HFFc6 (cell line): ENCODE results near the gene CCR5. TPM values are rescaled to one million over a fixed set of nuclear protein-coding genes. Genes with fewer than 3 reads are reported as not detected.

Experiments used
- DNase-seq: peaks from one replicate; pipeline ENCODE4 v3.0.0-alpha.2; 2018
- H3K27ac Mint-ChIP-seq: 2 replicates; pipeline ENCODE4 v1.8.0; 2020; ENCODE audit warnings: mild to moderate bottlenecking, mixed read lengths
- H3K27me3 Mint-ChIP-seq: 2 replicates; pipeline ENCODE4 v1.8.0; 2021; ENCODE audit warnings: mild to moderate bottlenecking, moderate library complexity, mixed read lengths; ENCODE audit not compliant: insufficient read depth
- H3K36me3 Mint-ChIP-seq: 2 replicates; pipeline ENCODE4 v1.8.0; 2021; ENCODE audit warnings: low read depth, mixed read lengths
- H3K4me1 Mint-ChIP-seq: 2 replicates; pipeline ENCODE4 v1.8.0; 2020; ENCODE audit warnings: low read depth, mixed read lengths
- H3K4me3 Mint-ChIP-seq: 2 replicates; pipeline ENCODE4 v1.8.0; 2020; ENCODE audit warnings: mild to moderate bottlenecking, moderate library complexity, mixed read lengths
- H3K9me3 Mint-ChIP-seq: 2 replicates; pipeline ENCODE4 v1.8.0; 2020; ENCODE audit warnings: mild to moderate bottlenecking, mixed read lengths
- total RNA-seq, 6 experiments: library from RNA; stranded (reverse); fragmentation: NEBNext Ultra II Directional; extraction: Animal tissue kit (Norgen Biotek cat#: 25700); gene quantifications; 2 replicates in 1 of 6; 3 replicates in 5 of 6; pipeline ENCODE4 v1.2.3, GENCODE V29; 2021
- TF ChIP-seq, protein P1 (sequence below): fragments of 200-600 bp; sonication (generic); IDR thresholded peaks from 2 replicates; pipeline ENCODE4 v1.5.0; 2021; ENCODE audit warnings: antibody characterized with exemption, mild to moderate bottlenecking

CCR5 gene
- total RNA-seq, 6 experiments from 2014 or later: not detected

DNA sequence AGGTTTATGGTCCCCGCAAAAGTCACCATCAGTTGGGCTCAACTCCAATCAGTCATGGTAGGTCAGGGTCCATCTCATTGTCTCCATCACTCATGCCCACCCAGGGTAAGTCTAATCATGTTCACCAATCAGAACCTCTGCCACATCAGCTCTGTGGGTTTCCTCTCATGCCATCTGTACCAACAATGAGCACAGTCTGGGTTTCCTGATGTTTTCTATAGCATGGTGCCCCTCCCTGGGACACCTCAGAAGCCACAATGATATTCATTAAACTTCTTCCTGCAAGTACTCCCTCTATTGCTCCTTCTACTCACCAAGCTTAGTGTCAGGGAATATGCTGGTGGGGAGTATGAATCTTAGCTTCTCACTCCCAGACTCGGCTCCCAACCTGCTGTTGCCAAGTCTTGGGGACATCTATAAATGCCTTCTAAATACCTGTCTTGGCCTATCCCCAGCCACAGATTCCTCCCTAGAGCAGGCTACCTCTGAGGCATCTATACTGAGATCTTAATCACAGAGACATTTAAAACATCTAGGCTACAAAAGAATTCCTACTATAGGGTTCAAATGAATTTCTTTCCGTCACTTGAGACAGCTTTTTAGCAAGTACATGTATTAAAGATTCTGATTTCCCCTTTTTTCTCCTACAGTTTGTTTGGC lies 21.8 kb upstream of the CCR5 start:
- Mint-ChIP-seq H3K36me3 (no peaks in the 10 kb centered on the region), H3K27me3 (peaks cover 35% of the 10 kb centered on the region), H3K9me3 (no peaks in the 10 kb centered on the region), H3K4me3 (no peak overlapping the region), H3K4me1 (no peaks in the 10 kb centered on the region), H3K27ac (no peak overlapping the region)
- DNase-seq: no peak
- TF ChIP-seq, protein P1, sequence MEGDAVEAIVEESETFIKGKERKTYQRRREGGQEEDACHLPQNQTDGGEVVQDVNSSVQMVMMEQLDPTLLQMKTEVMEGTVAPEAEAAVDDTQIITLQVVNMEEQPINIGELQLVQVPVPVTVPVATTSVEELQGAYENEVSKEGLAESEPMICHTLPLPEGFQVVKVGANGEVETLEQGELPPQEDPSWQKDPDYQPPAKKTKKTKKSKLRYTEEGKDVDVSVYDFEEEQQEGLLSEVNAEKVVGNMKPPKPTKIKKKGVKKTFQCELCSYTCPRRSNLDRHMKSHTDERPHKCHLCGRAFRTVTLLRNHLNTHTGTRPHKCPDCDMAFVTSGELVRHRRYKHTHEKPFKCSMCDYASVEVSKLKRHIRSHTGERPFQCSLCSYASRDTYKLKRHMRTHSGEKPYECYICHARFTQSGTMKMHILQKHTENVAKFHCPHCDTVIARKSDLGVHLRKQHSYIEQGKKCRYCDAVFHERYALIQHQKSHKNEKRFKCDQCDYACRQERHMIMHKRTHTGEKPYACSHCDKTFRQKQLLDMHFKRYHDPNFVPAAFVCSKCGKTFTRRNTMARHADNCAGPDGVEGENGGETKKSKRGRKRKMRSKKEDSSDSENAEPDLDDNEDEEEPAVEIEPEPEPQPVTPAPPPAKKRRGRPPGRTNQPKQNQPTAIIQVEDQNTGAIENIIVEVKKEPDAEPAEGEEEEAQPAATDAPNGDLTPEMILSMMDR: no peak

DNA sequence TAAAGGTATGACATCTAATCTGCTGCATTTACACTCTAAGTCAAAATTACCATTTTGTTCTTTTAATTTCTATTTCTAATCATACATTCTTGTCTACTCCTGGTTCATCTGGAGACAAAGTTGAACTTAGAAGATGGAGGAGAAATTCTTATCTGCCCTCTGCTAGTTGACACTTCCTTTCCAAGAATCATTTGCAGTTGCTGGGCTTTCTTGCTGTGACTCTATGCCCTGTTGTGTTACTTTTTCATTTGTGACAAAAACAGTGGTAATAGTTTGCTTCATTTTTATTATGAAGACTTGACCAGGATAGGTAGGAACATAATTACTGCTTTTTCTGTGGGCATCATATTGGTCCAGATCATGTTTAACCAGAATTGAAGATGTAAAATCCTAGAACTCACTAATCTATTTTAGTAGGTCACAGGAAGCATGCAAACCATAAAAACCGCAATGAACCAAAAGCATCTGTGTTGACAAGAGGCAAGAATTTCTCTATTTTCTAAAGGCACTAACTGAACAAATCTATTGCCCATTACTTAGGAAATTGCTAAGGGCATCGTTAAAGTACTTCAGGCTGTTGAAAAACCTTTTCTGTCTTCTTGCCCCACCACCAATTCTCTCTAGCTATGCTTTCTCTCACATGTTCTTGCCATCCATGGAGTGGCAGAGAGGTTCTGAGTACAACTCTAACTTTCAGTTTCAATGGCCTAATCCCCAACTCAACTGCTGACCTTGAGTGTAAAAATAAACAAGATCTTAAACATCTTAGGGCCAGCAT lies 21.1 kb upstream of the CCR5 start:
- no peak for DNase-seq
- TF ChIP-seq, protein P1: no peak
- H3K4me3 Mint-ChIP-seq: no peak overlapping the region
- H3K9me3 Mint-ChIP-seq: no peaks in the 10 kb centered on the region
- H3K36me3 Mint-ChIP-seq: no peaks in the 10 kb centered on the region
- no peaks in the 10 kb centered on the region for H3K4me1 Mint-ChIP-seq
- no peak overlapping the region for H3K27ac Mint-ChIP-seq
- peaks cover 33% of the 10 kb centered on the region for H3K27me3 Mint-ChIP-seq

DNA sequence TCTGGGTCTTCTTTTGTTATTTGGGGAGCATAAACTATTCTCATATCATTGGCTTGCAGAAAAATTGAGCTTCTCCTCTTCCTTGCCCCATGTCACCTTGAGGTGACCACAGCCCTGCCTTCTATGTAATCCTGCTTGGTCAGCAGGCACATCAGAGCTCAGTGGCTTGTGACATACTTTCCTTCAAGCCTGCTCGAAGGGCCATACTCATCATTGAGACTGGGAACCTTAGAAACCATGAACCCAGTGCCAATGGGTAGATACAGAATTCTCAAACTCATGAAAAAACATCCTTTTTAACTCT lies 20.5 kb upstream of the CCR5 start:
- Mint-ChIP-seq H3K4me3 (no peak overlapping the region), H3K27me3 (peaks cover 38% of the 10 kb centered on the region), H3K4me1 (no peaks in the 10 kb centered on the region), H3K36me3 (no peaks in the 10 kb centered on the region), H3K27ac (no peak overlapping the region), H3K9me3 (no peaks in the 10 kb centered on the region)
- DNase-seq: no peak
- TF ChIP-seq, protein P1: no peak

DNA sequence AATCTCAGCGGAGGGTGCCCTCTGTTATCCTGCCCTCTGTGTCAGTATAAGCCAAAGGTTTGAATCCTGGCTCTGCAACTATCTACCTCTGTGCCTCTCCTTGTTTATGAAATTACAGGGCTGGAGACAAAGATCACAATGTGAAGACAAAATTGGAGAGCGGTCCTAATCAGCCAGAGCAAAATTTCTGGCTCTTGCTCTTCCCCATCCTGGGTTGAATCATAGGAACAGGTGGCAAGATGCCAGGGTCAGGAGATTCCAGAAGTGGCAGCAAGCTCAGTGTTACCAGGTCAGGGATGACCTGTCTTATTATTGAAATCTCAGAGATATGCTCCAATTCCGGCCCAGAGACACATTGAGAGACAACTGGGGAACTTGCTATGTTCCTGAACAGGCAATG lies 19.1 kb upstream of the CCR5 start:
- H3K27ac Mint-ChIP-seq: no peak overlapping the region
- H3K9me3 Mint-ChIP-seq: no peaks in the 10 kb centered on the region
- H3K4me3 Mint-ChIP-seq: no peak overlapping the region
- peaks cover 46% of the 10 kb centered on the region for H3K27me3 Mint-ChIP-seq
- H3K36me3 Mint-ChIP-seq: no peaks in the 10 kb centered on the region
- TF ChIP-seq, protein P1: no peak
- DNase-seq: no peak
- H3K4me1 Mint-ChIP-seq: no peaks in the 10 kb centered on the region

DNA sequence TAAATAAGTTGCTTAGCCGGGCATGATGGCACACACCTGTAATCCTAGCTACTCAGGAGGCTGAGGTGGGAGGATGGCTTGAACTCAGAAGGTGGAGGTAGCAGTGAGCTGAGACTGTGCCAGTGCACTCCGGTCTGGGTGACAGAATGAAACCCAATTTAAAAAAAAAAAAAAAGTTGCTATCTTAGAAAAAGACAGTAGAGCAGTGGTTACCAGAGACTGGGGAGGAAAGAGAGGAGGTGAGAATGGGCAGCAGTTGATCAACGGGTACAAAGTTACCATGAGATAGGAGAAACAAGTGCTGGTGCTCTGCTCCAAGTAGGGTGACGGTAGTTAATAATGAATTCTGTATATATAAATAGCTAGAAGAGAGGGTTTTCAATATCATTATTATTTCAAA lies 17.7 kb upstream of the CCR5 start:
- Mint-ChIP-seq H3K4me1 (no peaks in the 10 kb centered on the region), H3K27me3 (peaks cover 42% of the 10 kb centered on the region), H3K4me3 (no peak overlapping the region), H3K27ac (no peak overlapping the region), H3K9me3 (no peaks in the 10 kb centered on the region), H3K36me3 (no peaks in the 10 kb centered on the region)
- DNase-seq: no peak
- TF ChIP-seq, protein P1: no peak
